GOT3 (cell line): ENCODE results near the gene SLC1A7.

Experiments used
- DNase-seq: peaks from one replicate; lab custom pipeline; 2025; ENCODE audit warnings: mixed read lengths; lab: John Stamatoyannopoulos, UW

Gene SLC1A7

GRCh38 chr1:53075761-53076163, 66.7 kb downstream of the SLC1A7 start:
- no peak for DNase-seq

- DNase-seq = no peak
These were observed 67.2 kb downstream of the SLC1A7 start for GRCh38 chr1:53075206-53075605.

GRCh38 chr1:53074313-53075154, 67.9 kb downstream of the SLC1A7 start:
- no peak for DNase-seq

- DNase-seq = no peak
These were observed 68.5 kb downstream of the SLC1A7 start for GRCh38 chr1:53073868-53074311.

- DNase-seq = no peak
These were observed 69.2 kb downstream of the SLC1A7 start for GRCh38 chr1:53073287-53073686.

GRCh38 chr1:53071915-53072314, 70.5 kb downstream of the SLC1A7 start:
- no peak for DNase-seq

GRCh38 chr1:53071167-53071865, 71.1 kb downstream of the SLC1A7 start:
- no peak for DNase-seq

- DNase-seq = no peak
These were observed 71.8 kb downstream of the SLC1A7 start for GRCh38 chr1:53070621-53071020.

- no peak for DNase-seq
These were observed 72.6 kb downstream of the SLC1A7 start for GRCh38 chr1:53069663-53070327.

- no peak for DNase-seq
These were observed 73.2 kb downstream of the SLC1A7 start for GRCh38 chr1:53069265-53069662.

- DNase-seq = no peak
These were observed 73.9 kb downstream of the SLC1A7 start for GRCh38 chr1:53068314-53069099.

- DNase-seq = no peak
These were observed 74.6 kb downstream of the SLC1A7 start for GRCh38 chr1:53067886-53068285.

- DNase-seq = no peak
These were observed 75.3 kb downstream of the SLC1A7 start for GRCh38 chr1:53066891-53067738.

- no peak for DNase-seq
These were observed 76.0 kb downstream of the SLC1A7 start for GRCh38 chr1:53066488-53066887.

- no peak for DNase-seq
These were observed 77.0 kb downstream of the SLC1A7 start for GRCh38 chr1:53065391-53065790.

GRCh38 chr1:53063744-53064515, 78.5 kb downstream of the SLC1A7 start:
- DNase-seq = no peak

- no peak for DNase-seq
These were observed 79.5 kb downstream of the SLC1A7 start for GRCh38 chr1:53062708-53063591.

GRCh38 chr1:53061859-53062707, 80.4 kb downstream of the SLC1A7 start, which contains the start of gene PODN:
PODN (plus strand) TSS chr1:53062213; CDS start chr1:53069856, 7,643 bp downstream.
- DNase-seq = no peak
